GM06990 (cell line): ENCODE measurements around the gene C16orf95.

Source experiments
- DNase-seq: peaks from one replicate; pipeline ENCODE4 v3.0.0-alpha.2; 2011; ENCODE audit not compliant: insufficient read length; ENCODE audit errors: extremely low read depth
- H3K27me3 ChIP-seq: replicated peaks from 2 replicates; pipeline ENCODE4 v1.6.0; 2011; ENCODE audit warnings: low read length; ENCODE audit not compliant: control insufficient read depth, insufficient read depth
- H3K36me3 ChIP-seq: 2 replicates; pipeline ENCODE4 v1.5.1; 2011; ENCODE audit warnings: low read length; ENCODE audit not compliant: control insufficient read depth, insufficient read depth
- H3K4me3 ChIP-seq: replicated peaks from 2 replicates; pipeline ENCODE4 v1.5.1; 2011; ENCODE audit warnings: low read depth, mild to moderate bottlenecking, control low read depth, low read length
- CTCF ChIP-seq: IDR thresholded peaks from 2 replicates; pipeline ENCODE4 v1.5.1; 2011; ENCODE audit warnings: low read length, control low read depth, mild to moderate bottlenecking, inconsistent platforms; ENCODE audit not compliant: insufficient read depth, poor library complexity, severe bottlenecking

Gene C16orf95

GRCh38 chr16:87326151-87326571 lies 9.0 kb upstream of the C16orf95 start:
- TF ChIP-seq CTCF, result no peak
- DNase-seq, result no peak
- Histone ChIP-seq H3K36me3 (peaks cover 16% of the 10 kb centered on the region), H3K27me3 (no peaks in the 10 kb centered on the region), H3K4me3 (no peak overlapping the region)

GRCh38 chr16:87325423-87325858 lies 8.2 kb upstream of the C16orf95 start:
- Histone ChIP-seq H3K27me3 (no peaks in the 10 kb centered on the region), H3K36me3 (peaks cover 13% of the 10 kb centered on the region), H3K4me3 (no peak overlapping the region)
- no peak for DNase-seq
- TF ChIP-seq CTCF, result no peak

GRCh38 chr16:87324411-87325275 lies 7.5 kb upstream of the C16orf95 start:
- peak; percentile 85 for TF ChIP-seq CTCF
- DNase-seq, result no peak
- no peaks in the 10 kb centered on the region for H3K27me3 ChIP-seq
- no peak overlapping the region for H3K4me3 ChIP-seq
- H3K36me3 ChIP-seq, result peaks cover 9% of the 10 kb centered on the region

- Histone ChIP-seq H3K27me3 (no peaks in the 10 kb centered on the region), H3K36me3 (peaks cover 9% of the 10 kb centered on the region), H3K4me3 (no peak overlapping the region)
- TF ChIP-seq CTCF, result no peak
- DNase-seq, result no peak
Measured at GRCh38 chr16:87323727-87324410, 6.7 kb upstream of the C16orf95 start.

- DNase-seq, result no peak
- no peaks in the 10 kb centered on the region for H3K27me3 ChIP-seq
- no peak for TF ChIP-seq CTCF
- peaks cover 6% of the 10 kb centered on the region for H3K36me3 ChIP-seq
- H3K4me3 ChIP-seq, result no peak overlapping the region
Measured at GRCh38 chr16:87322833-87323726, 5.9 kb upstream of the C16orf95 start.
